ENCODE data around the gene CRYAA. TPM values are rescaled to one million over a fixed set of nuclear protein-coding genes. Genes with fewer than 3 reads are reported as not detected.

CRYAA gene
- total RNA-seq, 1 donor = not detected

DNA sequence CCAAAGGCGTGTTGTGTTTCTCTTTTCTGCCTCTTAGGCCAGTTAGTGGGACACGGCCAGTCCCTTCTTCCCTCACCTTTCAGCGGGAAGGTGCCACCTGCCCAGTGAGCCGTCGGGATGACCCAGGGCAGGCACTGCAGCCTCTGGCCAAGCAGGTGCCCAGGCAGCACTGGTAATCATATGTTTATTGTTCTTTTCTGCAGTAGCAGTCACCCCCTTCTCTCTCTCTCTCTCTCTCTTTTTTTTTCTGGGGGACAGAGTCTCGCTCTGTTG is 38.2 kb downstream of the CRYAA start:
- Histone ChIP-seq H3K9me3 (ENCODE audit: low read depth, low read length) (peaks cover under 1% of the 10 kb centered on the region), H3K27me3 (ENCODE audit: insufficient read depth, low read length) (no peaks in the 10 kb centered on the region), H3K4me3 (ENCODE audit: low read length) (no peak overlapping the region), H3K4me1 (ENCODE audit: insufficient read depth, low read length) (no peaks in the 10 kb centered on the region)

DNA sequence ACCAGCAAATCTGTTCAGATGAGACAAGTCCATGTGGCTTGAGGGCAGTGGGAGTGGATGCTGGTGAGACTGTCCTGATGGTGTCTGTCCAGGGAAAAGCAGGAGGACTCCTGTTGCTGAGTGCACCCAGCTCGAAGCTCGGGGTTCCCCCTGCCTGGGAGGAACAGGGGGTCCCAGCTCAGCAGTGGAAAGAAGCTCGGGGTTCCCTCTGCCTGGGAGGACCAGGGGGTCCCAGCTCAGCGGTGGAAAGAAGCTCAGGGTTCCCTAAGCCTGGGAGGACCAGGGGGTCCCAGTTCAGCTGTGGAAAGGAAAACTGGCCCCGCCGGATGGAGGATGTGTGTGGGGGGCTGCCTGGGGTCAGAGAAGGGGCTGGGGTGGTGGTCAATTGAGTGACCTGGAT is 39.1 kb downstream of the CRYAA start:
- Histone ChIP-seq H3K4me3 (ENCODE audit: low read length) (no peak overlapping the region), H3K9me3 (ENCODE audit: low read depth, low read length) (no peaks in the 10 kb centered on the region), H3K4me1 (ENCODE audit: insufficient read depth, low read length) (no peaks in the 10 kb centered on the region), H3K27me3 (ENCODE audit: insufficient read depth, low read length) (no peaks in the 10 kb centered on the region)

DNA sequence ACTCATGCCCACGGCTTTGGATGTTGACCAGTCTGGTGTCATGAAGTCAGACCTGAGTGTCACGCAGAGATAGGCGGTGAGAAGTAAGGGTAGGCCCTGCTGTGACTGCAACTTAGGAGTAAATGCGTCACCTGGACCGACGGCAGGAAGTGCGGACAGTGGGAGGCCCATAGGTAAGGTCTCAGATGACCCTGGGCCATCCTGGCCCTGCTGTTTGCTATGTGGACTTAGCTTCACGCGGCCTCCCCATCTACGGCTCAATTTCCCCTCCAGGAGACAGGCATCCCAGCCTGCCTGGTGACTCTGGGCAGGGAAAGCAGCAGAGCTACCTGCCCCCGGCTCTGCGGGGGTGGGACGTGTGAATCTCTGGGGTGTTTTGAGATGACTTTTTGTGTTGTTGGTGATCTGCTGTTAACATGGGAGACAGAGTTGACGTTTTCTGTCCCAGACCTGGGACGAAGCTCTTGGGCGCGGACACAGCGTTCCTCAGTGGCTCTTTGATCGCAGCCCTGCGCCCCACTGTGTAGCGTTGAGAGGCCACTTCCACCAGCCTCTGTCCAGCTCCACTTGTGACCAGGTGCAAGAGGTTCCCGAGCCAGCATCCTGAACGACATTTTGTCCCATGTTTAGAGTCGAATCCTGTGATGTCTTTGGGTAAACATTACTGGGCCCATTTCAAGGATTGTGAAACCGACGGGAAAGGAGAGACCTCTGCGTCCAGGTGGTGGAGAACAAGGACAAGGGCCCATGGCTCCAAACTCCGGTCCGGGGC is 39.9 kb downstream of the CRYAA start:
- H3K9me3 ChIP-seq (ENCODE audit: low read depth, low read length) = no peaks in the 10 kb centered on the region
- no peaks in the 10 kb centered on the region for H3K4me1 ChIP-seq (ENCODE audit: insufficient read depth, low read length)
- no peak overlapping the region for H3K4me3 ChIP-seq (ENCODE audit: low read length)
- no peaks in the 10 kb centered on the region for H3K27me3 ChIP-seq (ENCODE audit: insufficient read depth, low read length)

GRCh38 chr21:43209575-43210453 is 41.0 kb downstream of the CRYAA start:
- Histone ChIP-seq H3K4me1 (ENCODE audit: insufficient read depth, low read length) (no peaks in the 10 kb centered on the region), H3K27me3 (ENCODE audit: insufficient read depth, low read length) (no peaks in the 10 kb centered on the region), H3K9me3 (ENCODE audit: low read depth, low read length) (no peaks in the 10 kb centered on the region), H3K4me3 (ENCODE audit: low read length) (no peak overlapping the region)

GRCh38 chr21:43210454-43211071 is 41.8 kb downstream of the CRYAA start:
- Histone ChIP-seq H3K4me1 (ENCODE audit: insufficient read depth, low read length) (no peaks in the 10 kb centered on the region), H3K27me3 (ENCODE audit: insufficient read depth, low read length) (no peaks in the 10 kb centered on the region), H3K4me3 (ENCODE audit: low read length) (no peak overlapping the region), H3K9me3 (ENCODE audit: low read depth, low read length) (no peaks in the 10 kb centered on the region)

GRCh38 chr21:43211072-43211759 is 42.4 kb downstream of the CRYAA start:
- Histone ChIP-seq H3K9me3 (ENCODE audit: low read depth, low read length) (no peaks in the 10 kb centered on the region), H3K4me1 (ENCODE audit: insufficient read depth, low read length) (no peaks in the 10 kb centered on the region), H3K4me3 (ENCODE audit: low read length) (no peak overlapping the region), H3K27me3 (ENCODE audit: insufficient read depth, low read length) (no peaks in the 10 kb centered on the region)

DNA sequence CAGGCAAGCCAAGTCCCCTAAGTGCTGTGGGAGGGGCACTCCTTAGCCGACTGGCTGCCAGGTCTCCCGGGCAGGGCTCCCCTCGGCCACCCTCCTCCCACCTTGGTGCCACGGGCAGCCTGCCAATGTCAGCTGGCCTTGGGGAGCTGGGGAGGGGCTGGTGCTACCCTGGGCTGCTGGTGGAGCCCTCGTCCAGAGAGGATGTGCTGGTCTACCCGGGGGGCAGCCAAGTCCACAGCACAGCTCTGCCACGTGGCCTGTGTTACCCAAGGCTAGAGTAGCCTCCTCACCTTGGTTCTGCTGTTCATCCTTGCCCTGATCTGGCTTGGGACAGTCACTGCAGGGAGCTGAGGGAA is 42.9 kb downstream of the CRYAA start:
- Histone ChIP-seq H3K9me3 (ENCODE audit: low read depth, low read length) (no peaks in the 10 kb centered on the region), H3K4me1 (ENCODE audit: insufficient read depth, low read length) (no peaks in the 10 kb centered on the region), H3K27me3 (ENCODE audit: insufficient read depth, low read length) (no peaks in the 10 kb centered on the region), H3K4me3 (ENCODE audit: low read length) (no peak overlapping the region)

Other genes with a start within 250 kb of the CRYAA start
- gene ERVH48-1, start 243.4 kb upstream of the CRYAA start, total RNA-seq = 0.42 TPM
- gene PKNOX1, start 194.4 kb upstream of the CRYAA start, total RNA-seq = 4.8 TPM
- not detected for gene CBS, start 93.2 kb upstream of the CRYAA start, total RNA-seq
- gene U2AF1, start 61.4 kb upstream of the CRYAA start, total RNA-seq = 76.3 TPM

Data from mononuclear cell (primary cell).